Measurements from ENCODE around the gene SFXN2. TPM values are rescaled to one million over a fixed set of nuclear protein-coding genes. Genes with fewer than 3 reads are reported as not detected.

The SFXN2 gene
- total and polyA plus RNA-seq, 2 experiments from 2014 or later, result 12.3 to 17.5 TPM

GRCh38 chr10:102773986-102774385 is 59.5 kb downstream of the SFXN2 start:
- no peak overlapping the region for H2AFZ ChIP-seq

GRCh38 chr10:102775201-102775934 is 60.9 kb downstream of the SFXN2 start:
- peak; percentile 41 for DNase-seq (ENCODE audit: low spot score)
- TF ChIP-seq EZH2 (IDR thresholded peaks at IDR 0.05; ENCODE audit: borderline replicate concordance), result no peak
- TF ChIP-seq EZH2phosphoT487 (IDR thresholded peaks at IDR 0.05; ENCODE audit: low read depth, severe bottlenecking, unreplicated experiment), result no peak
- TF ChIP-seq, protein P1, sequence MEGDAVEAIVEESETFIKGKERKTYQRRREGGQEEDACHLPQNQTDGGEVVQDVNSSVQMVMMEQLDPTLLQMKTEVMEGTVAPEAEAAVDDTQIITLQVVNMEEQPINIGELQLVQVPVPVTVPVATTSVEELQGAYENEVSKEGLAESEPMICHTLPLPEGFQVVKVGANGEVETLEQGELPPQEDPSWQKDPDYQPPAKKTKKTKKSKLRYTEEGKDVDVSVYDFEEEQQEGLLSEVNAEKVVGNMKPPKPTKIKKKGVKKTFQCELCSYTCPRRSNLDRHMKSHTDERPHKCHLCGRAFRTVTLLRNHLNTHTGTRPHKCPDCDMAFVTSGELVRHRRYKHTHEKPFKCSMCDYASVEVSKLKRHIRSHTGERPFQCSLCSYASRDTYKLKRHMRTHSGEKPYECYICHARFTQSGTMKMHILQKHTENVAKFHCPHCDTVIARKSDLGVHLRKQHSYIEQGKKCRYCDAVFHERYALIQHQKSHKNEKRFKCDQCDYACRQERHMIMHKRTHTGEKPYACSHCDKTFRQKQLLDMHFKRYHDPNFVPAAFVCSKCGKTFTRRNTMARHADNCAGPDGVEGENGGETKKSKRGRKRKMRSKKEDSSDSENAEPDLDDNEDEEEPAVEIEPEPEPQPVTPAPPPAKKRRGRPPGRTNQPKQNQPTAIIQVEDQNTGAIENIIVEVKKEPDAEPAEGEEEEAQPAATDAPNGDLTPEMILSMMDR (IDR thresholded peaks at IDR 0.05; ENCODE audit: poor library complexity), result no peak

More at GRCh38 chr10:102773986-102774385, 59.5 kb downstream of the SFXN2 start:
- no peaks in the 10 kb centered on the region for H3K9me2 ChIP-seq (replicated peaks; ENCODE audit: insufficient read depth)
- no peak overlapping the region for H3K4me2 ChIP-seq
- 95% methylated on average over 5 of the region's 5 CpGs for WGBS (ENCODE audit: low lambda C conversion rate, missing lambda C conversion rate)
- no peaks in the 10 kb centered on the region for H4K20me1 ChIP-seq (ENCODE audit: insufficient read depth, poor library complexity, severe bottlenecking)
- no peaks in the 10 kb centered on the region for H3K9me3 ChIP-seq (ENCODE audit: low read depth)
- H3K79me2 ChIP-seq, result peaks cover 54% of the 10 kb centered on the region
- H3K36me3 ChIP-seq (replicated peaks; ENCODE audit: insufficient read depth, low read depth), result no peaks in the 10 kb centered on the region
- H3K27ac ChIP-seq, result no peak overlapping the region
- H3K4me3 ChIP-seq, result no peak overlapping the region
- H3K4me1 ChIP-seq (ENCODE audit: insufficient read depth), result peaks cover 67% of the 10 kb centered on the region
- TF ChIP-seq, protein P1 (IDR thresholded peaks at IDR 0.05; ENCODE audit: poor library complexity), result no peak
- TF ChIP-seq EZH2 (IDR thresholded peaks at IDR 0.05; ENCODE audit: borderline replicate concordance), result no peak
- TF ChIP-seq EZH2phosphoT487 (IDR thresholded peaks at IDR 0.05; ENCODE audit: low read depth, severe bottlenecking, unreplicated experiment), result no peak
- no peaks in the 10 kb centered on the region for H3K27me3 ChIP-seq
- DNase-seq (ENCODE audit: low spot score), result no peak

DNA sequence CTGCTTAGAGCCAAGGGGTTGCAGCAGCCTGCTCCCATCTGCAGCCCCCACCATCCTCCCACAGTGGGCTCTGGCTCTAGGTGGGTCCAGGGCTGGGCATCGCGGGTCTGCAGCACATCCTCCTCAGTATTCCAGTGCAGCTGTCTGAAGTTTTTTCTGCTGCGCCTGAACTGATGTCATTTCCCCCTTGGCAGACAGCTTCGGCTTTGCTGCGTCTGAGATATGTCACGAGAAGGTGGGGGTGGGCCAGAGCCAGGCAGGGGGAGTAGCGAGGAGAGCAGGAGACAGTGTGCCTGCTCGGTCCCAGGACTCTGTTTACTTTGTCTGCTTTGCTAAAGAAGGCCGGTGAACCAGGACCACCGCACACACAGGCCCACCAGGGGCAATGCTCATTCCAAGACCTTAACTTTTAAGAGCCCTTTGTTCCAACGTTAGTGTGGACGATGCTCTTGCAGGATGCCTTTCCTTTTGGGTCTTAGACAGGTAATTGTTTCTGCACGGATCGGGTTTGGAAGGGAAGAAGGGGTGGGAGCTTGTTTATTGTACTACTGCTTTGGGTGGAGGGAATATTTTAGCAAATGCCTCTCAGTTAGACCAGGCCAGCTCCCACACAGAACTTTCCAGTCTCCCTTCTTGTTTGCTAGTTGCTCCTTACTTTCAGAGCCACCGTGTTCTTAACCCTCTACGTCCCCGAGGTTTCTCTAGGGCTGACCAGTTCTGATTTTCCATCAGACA is 61.7 kb downstream of the SFXN2 start:
- WGBS (ENCODE audit: low lambda C conversion rate, missing lambda C conversion rate), result 7% methylated on average over 17 of the region's 17 CpGs
- Histone ChIP-seq H3K27me3 (no peaks in the 10 kb centered on the region), H3K27ac (peak overlapping the region; percentile 97), H3K9me2 (replicated peaks; ENCODE audit: insufficient read depth) (no peaks in the 10 kb centered on the region), H3K4me1 (ENCODE audit: insufficient read depth) (peaks cover 62% of the 10 kb centered on the region), H4K20me1 (ENCODE audit: insufficient read depth, poor library complexity, severe bottlenecking) (no peaks in the 10 kb centered on the region), H3K9me3 (ENCODE audit: low read depth) (no peaks in the 10 kb centered on the region), H3K79me2 (peaks cover 71% of the 10 kb centered on the region), H3K4me2 (peak overlapping the region; percentile 76), H3K4me3 (peak overlapping the region; percentile 19), H3K36me3 (replicated peaks; ENCODE audit: insufficient read depth, low read depth) (no peaks in the 10 kb centered on the region), H2AFZ (no peak overlapping the region)
- TF ChIP-seq EZH2phosphoT487 (IDR thresholded peaks at IDR 0.05; ENCODE audit: low read depth, severe bottlenecking, unreplicated experiment), result no peak
- TF ChIP-seq, protein P1 (IDR thresholded peaks at IDR 0.05; ENCODE audit: poor library complexity), result no peak
- DNase-seq (ENCODE audit: low spot score), result peak; percentile 86

More at GRCh38 chr10:102775201-102775934, 60.9 kb downstream of the SFXN2 start:
- Histone ChIP-seq H3K79me2 (peaks cover 66% of the 10 kb centered on the region), H3K9me2 (replicated peaks; ENCODE audit: insufficient read depth) (no peaks in the 10 kb centered on the region), H2AFZ (no peak overlapping the region), H3K4me2 (peak overlapping the region; percentile 76), H4K20me1 (ENCODE audit: insufficient read depth, poor library complexity, severe bottlenecking) (no peaks in the 10 kb centered on the region), H3K27me3 (no peaks in the 10 kb centered on the region), H3K9me3 (ENCODE audit: low read depth) (no peaks in the 10 kb centered on the region), H3K27ac (peak overlapping the region; percentile 97), H3K36me3 (replicated peaks; ENCODE audit: insufficient read depth, low read depth) (no peaks in the 10 kb centered on the region), H3K4me3 (no peak overlapping the region), H3K4me1 (ENCODE audit: insufficient read depth) (peaks cover 63% of the 10 kb centered on the region)
- 44% methylated on average over 16 of the region's 16 CpGs for WGBS (ENCODE audit: low lambda C conversion rate, missing lambda C conversion rate)

All from hepatocyte (in vitro differentiated cells).